Right kidney (tissue), 9 donors: Measurements from ENCODE around the gene ZFX.
"Not testable (repeated sequence)": the region's sequence is repeated elsewhere in the genome, so short reads cannot be mapped to it uniquely, and the experiment has no call there.

Source experiments
- DNase-seq: peaks from one replicate; pipeline ENCODE4 v3.0.0-alpha.2; 2016
- long read RNA-seq, 8 donors: transcript quantifications; one replicate each; lab custom pipeline, GENCODE V29; 2026

ZFX gene
- long read RNA-seq, donor 1, full-length matches to known transcripts, result 1 of 1 reads
- long read RNA-seq, donor 1, partial matches to known transcripts, result 0 of 1 reads
- long read RNA-seq, donor 1, other reads (novel, unspliced or antisense), result 0 of 1 reads
- long read RNA-seq, donor 2, result 0 reads
- long read RNA-seq, donor 3, result 0 reads
- long read RNA-seq, donor 4, partial matches to known transcripts, result 0 of 4 reads
- long read RNA-seq, donor 4, other reads (novel, unspliced or antisense), result 0 of 4 reads
- long read RNA-seq, donor 5, partial matches to known transcripts, result 32 of 32 reads
- long read RNA-seq, donor 5, other reads (novel, unspliced or antisense), result 0 of 32 reads
- long read RNA-seq, donor 6, result 0 reads
- long read RNA-seq, donor 7, partial matches to known transcripts, result 0 of 1 reads
- long read RNA-seq, donor 7, other reads (novel, unspliced or antisense), result 0 of 1 reads
- long read RNA-seq, donor 8, full-length matches to known transcripts, result 3 of 3 reads
- long read RNA-seq, donor 8, partial matches to known transcripts, result 0 of 3 reads
- long read RNA-seq, donor 8, other reads (novel, unspliced or antisense), result 0 of 3 reads

GRCh38 chrX:24149351-24150050 lies at the start of gene ZFX:
Gene ZFX, plus strand, starts transcription at chrX:24149729. Its CDS starts 23,014 bp downstream, at chrX:24172743.
- peak; percentile 70 for DNase-seq

GRCh38 chrX:24100713-24101112 lies 48.8 kb upstream of the ZFX start:
- DNase-seq, result no peak

GRCh38 chrX:24110069-24110468 lies 39.5 kb upstream of the ZFX start:
- DNase-seq, result no peak

GRCh38 chrX:24113181-24113580 lies 36.3 kb upstream of the ZFX start:
- DNase-seq, result no peak

- no peak for DNase-seq
These were observed 32.3 kb upstream of the ZFX start for GRCh38 chrX:24117258-24117657.

- no peak for DNase-seq
These were observed 25.2 kb upstream of the ZFX start for GRCh38 chrX:24124244-24124799.

GRCh38 chrX:24125028-24125612 lies 24.4 kb upstream of the ZFX start:
- no peak for DNase-seq

GRCh38 chrX:24131476-24131875 lies 18.1 kb upstream of the ZFX start:
- no peak for DNase-seq

GRCh38 chrX:24133312-24133711 lies 16.2 kb upstream of the ZFX start:
- no peak for DNase-seq

GRCh38 chrX:24135768-24136167 lies 13.8 kb upstream of the ZFX start:
- DNase-seq, result not testable (repeated sequence)

- no peak for DNase-seq
These were observed 12.3 kb upstream of the ZFX start for GRCh38 chrX:24137192-24137591.

GRCh38 chrX:24143982-24144381 lies 5.5 kb upstream of the ZFX start:
- DNase-seq, result not testable (repeated sequence)

- DNase-seq, result no peak
These were observed 5.0 kb upstream of the ZFX start for GRCh38 chrX:24144528-24144927.

- DNase-seq, result no peak
These were observed 4.0 kb upstream of the ZFX start for GRCh38 chrX:24145303-24146186.

- no peak for DNase-seq
These were observed 3.1 kb upstream of the ZFX start for GRCh38 chrX:24146283-24146949.

GRCh38 chrX:24147165-24147564 lies 2.4 kb upstream of the ZFX start:
- no peak for DNase-seq

- no peak for DNase-seq
These were observed 1.4 kb upstream of the ZFX start for GRCh38 chrX:24148121-24148520.

- peak; percentile 61 for DNase-seq
These were observed 786 bp upstream of the ZFX start for GRCh38 chrX:24148535-24149350.

- peak; percentile 65 for DNase-seq
These were observed 692 bp downstream of the ZFX start for GRCh38 chrX:24150051-24150790.
